ENCODE data around the gene XYLT2. TPM values are rescaled to one million over a fixed set of nuclear protein-coding genes. Genes with fewer than 3 reads are reported as not detected.

XYLT2 gene
- total and polyA plus RNA-seq, 9 of the 15 experiments (the other 6 are each of a cell fraction or from before 2014, with no cell fraction given), result 0.63 to 9.1 (median 4.3) TPM

DNA sequence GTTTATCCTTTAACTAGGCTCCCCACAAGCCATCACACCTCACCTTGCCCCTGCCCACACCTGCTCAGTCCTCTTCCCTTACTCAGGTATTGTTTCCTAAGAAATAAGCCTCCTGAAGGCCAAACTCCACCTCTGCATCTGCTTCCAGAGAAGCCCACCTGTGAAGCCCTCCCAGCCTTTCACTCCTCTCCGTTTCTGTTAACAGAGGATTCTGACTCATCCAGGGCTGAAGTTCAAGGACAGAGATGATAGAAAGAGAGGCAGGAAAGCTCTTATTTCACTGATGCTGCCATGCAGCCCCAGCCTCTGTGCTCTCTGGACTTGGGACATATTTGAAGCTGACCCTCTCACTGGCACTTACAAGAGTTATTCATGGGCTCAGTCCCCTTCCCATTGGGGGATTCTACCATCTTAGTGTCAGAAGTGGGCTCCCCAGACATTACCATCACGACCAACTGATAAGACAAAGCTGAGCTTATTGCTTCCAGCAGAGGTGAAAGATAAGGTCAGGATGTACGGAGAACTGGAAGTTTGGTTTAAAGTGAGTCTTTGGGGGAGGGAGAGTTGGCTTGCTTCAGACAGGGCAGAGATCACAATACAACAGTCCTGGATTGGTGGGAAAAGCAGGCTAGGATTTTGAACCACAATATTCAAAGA is 35.3 kb upstream of the XYLT2 start (continued):
- TF ChIP-seq, protein P1, sequence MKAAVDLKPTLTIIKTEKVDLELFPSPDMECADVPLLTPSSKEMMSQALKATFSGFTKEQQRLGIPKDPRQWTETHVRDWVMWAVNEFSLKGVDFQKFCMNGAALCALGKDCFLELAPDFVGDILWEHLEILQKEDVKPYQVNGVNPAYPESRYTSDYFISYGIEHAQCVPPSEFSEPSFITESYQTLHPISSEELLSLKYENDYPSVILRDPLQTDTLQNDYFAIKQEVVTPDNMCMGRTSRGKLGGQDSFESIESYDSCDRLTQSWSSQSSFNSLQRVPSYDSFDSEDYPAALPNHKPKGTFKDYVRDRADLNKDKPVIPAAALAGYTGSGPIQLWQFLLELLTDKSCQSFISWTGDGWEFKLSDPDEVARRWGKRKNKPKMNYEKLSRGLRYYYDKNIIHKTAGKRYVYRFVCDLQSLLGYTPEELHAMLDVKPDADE (conservative IDR thresholded peaks at IDR 0.05; ENCODE audit: control insufficient read depth, low read depth, low read length), result no peak
- TF ChIP-seq SUPT5H (IDR thresholded peaks at IDR 0.05) (no peak), SMC3 (conservative IDR thresholded peaks at IDR 0.05; ENCODE audit: insufficient read depth, low read depth, low read length) (no peak), POLR2B (IDR thresholded peaks at IDR 0.05; ENCODE audit: low read depth, partially characterized antibody) (no peak), STAT5B (CRISPR knock-in tag; IDR thresholded peaks at IDR 0.05) (no peak), FOXA3 (CRISPR knock-in tag; conservative IDR thresholded peaks at IDR 0.05 in 1 of 2, IDR thresholded peaks at IDR 0.05 in 1 of 2) (no peak), ESRRA (IDR thresholded peaks at IDR 0.05; ENCODE audit: borderline replicate concordance, low read depth) (peak; percentile 75), FOSL1 (tag; conservative IDR thresholded peaks at IDR 0.05) (peak; percentile 44), JUND (IDR thresholded peaks at IDR 0.05; ENCODE audit: borderline replicate concordance, low read depth, low read length) (no peak), JUND (tag; IDR thresholded peaks at IDR 0.05; ENCODE audit: borderline replicate concordance, low read depth, low read length) (0 out of 3 replicates have a peak, but pooled peaks have one; percentile 9), SAP30 (IDR thresholded peaks at IDR 0.05; ENCODE audit: borderline replicate concordance, insufficient read depth, low read depth, low read length, poor library complexity, severe bottlenecking) (no peak)
- TF ChIP-seq, protein P2, sequence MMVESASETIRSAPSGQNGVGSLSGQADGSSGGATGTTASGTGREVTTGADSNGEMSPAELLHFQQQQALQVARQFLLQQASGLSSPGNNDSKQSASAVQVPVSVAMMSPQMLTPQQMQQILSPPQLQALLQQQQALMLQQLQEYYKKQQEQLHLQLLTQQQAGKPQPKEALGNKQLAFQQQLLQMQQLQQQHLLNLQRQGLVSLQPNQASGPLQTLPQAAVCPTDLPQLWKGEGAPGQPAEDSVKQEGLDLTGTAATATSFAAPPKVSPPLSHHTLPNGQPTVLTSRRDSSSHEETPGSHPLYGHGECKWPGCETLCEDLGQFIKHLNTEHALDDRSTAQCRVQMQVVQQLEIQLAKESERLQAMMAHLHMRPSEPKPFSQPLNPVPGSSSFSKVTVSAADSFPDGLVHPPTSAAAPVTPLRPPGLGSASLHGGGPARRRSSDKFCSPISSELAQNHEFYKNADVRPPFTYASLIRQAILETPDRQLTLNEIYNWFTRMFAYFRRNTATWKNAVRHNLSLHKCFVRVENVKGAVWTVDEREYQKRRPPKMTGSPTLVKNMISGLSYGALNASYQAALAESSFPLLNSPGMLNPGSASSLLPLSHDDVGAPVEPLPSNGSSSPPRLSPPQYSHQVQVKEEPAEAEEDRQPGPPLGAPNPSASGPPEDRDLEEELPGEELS (CRISPR knock-in tag; IDR thresholded peaks at IDR 0.05; ENCODE audit: borderline replicate concordance), result no peak
- TF ChIP-seq, protein P3, sequence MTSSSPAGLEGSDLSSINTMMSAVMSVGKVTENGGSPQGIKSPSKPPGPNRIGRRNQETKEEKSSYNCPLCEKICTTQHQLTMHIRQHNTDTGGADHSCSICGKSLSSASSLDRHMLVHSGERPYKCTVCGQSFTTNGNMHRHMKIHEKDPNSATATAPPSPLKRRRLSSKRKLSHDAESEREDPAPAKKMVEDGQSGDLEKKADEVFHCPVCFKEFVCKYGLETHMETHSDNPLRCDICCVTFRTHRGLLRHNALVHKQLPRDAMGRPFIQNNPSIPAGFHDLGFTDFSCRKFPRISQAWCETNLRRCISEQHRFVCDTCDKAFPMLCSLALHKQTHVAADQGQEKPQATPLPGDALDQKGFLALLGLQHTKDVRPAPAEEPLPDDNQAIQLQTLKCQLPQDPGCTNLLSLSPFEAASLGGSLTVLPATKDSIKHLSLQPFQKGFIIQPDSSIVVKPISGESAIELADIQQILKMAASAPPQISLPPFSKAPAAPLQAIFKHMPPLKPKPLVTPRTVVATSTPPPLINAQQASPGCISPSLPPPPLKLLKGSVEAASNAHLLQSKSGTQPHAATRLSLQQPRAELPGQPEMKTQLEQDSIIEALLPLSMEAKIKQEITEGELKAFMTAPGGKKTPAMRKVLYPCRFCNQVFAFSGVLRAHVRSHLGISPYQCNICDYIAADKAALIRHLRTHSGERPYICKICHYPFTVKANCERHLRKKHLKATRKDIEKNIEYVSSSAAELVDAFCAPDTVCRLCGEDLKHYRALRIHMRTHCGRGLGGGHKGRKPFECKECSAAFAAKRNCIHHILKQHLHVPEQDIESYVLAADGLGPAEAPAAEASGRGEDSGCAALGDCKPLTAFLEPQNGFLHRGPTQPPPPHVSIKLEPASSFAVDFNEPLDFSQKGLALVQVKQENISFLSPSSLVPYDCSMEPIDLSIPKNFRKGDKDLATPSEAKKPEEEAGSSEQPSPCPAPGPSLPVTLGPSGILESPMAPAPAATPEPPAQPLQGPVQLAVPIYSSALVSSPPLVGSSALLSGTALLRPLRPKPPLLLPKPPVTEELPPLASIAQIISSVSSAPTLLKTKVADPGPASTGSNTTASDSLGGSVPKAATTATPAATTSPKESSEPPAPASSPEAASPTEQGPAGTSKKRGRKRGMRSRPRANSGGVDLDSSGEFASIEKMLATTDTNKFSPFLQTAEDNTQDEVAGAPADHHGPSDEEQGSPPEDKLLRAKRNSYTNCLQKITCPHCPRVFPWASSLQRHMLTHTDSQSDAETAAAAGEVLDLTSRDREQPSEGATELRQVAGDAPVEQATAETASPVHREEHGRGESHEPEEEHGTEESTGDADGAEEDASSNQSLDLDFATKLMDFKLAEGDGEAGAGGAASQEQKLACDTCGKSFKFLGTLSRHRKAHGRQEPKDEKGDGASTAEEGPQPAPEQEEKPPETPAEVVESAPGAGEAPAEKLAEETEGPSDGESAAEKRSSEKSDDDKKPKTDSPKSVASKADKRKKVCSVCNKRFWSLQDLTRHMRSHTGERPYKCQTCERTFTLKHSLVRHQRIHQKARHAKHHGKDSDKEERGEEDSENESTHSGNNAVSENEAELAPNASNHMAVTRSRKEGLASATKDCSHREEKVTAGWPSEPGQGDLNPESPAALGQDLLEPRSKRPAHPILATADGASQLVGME (CRISPR knock-in tag; IDR thresholded peaks at IDR 0.05), result no peak

All from K562 (cell line).